Measurements from ENCODE around the gene GRM8.

GRM8 gene

GRCh38 chr7:127119517-127119916, 133.2 kb downstream of the GRM8 start:
- Histone ChIP-seq H3K9me3 (ENCODE audit: control insufficient read depth, insufficient read depth, low read depth, low read length) (no peaks in the 10 kb centered on the region), H3K4me3 (ENCODE audit: low read depth, low read length) (no peak overlapping the region), H3K4me1 (ENCODE audit: control insufficient read depth, insufficient read depth, low read length) (no peaks in the 10 kb centered on the region), H3K36me3 (ENCODE audit: control insufficient read depth in 2 of 2, insufficient read depth in 1 of 2, low read length in 2 of 2) (no peaks in the 10 kb centered on the region), H3K27ac (ENCODE audit: extremely low read depth, low read depth, low read length) (no peak overlapping the region)
- no peak for TF ChIP-seq ZNF48 (tag by site-specific recombination; IDR thresholded peaks at IDR 0.05)
- no peak for TF ChIP-seq ZBTB17 (tag by site-specific recombination; IDR thresholded peaks at IDR 0.05)
- no peak for TF ChIP-seq ZNF416 (tag by site-specific recombination; IDR thresholded peaks at IDR 0.05)
- TF ChIP-seq HOXC10 (CRISPR knock-in tag; IDR thresholded peaks at IDR 0.05), result no peak
- ChIA-PET CTCF (no interaction called here), POLR2A (no interaction called here)

- no peak overlapping the region for H3K4me3 ChIP-seq (ENCODE audit: low read depth, low read length)
- no peaks in the 10 kb centered on the region for H3K9me3 ChIP-seq (ENCODE audit: control insufficient read depth, insufficient read depth, low read depth, low read length)
- no peaks in the 10 kb centered on the region for H3K36me3 ChIP-seq (ENCODE audit: control insufficient read depth in 2 of 2, insufficient read depth in 1 of 2, low read length in 2 of 2)
- TF ChIP-seq ZNF660 (tag by site-specific recombination; IDR thresholded peaks at IDR 0.05), result 0 out of 2 replicates have a peak, but pooled peaks have one; percentile 21
- no peak for TF ChIP-seq ZNF404 (tag by site-specific recombination; IDR thresholded peaks at IDR 0.05)
- no peak overlapping the region for H3K27ac ChIP-seq (ENCODE audit: extremely low read depth, low read depth, low read length)
- POLR2A ChIA-PET, result no interaction called here
- CTCF ChIA-PET, result interaction anchor here (0.6 kb wide), 1 partner anchor 216 kb away, joined by 4 read pairs; no protein-coding TSS in a partner anchor
- no peaks in the 10 kb centered on the region for H3K4me1 ChIP-seq (ENCODE audit: control insufficient read depth, insufficient read depth, low read length)
These were observed 137.9 kb downstream of the GRM8 start for GRCh38 chr7:127114742-127115265.

GRCh38 chr7:127107601-127108007, 145.1 kb downstream of the GRM8 start:
- H3K27ac ChIP-seq (ENCODE audit: extremely low read depth, low read depth, low read length), result no peak overlapping the region
- no peaks in the 10 kb centered on the region for H3K36me3 ChIP-seq (ENCODE audit: control insufficient read depth in 2 of 2, insufficient read depth in 1 of 2, low read length in 2 of 2)
- H3K4me3 ChIP-seq (ENCODE audit: low read depth, low read length), result no peak overlapping the region
- H3K4me1 ChIP-seq (ENCODE audit: control insufficient read depth, insufficient read depth, low read length), result no peaks in the 10 kb centered on the region
- POLR2A ChIA-PET, result no interaction called here
- TF ChIP-seq ZNF202 (tag by site-specific recombination; IDR thresholded peaks at IDR 0.05; ENCODE audit: borderline replicate concordance) (no peak), TRIM28 (IDR thresholded peaks at IDR 0.05; ENCODE audit: borderline replicate concordance, low read length) (no peak), ZBTB17 (tag by site-specific recombination; IDR thresholded peaks at IDR 0.05) (no peak), ZNF654 (tag by site-specific recombination; IDR thresholded peaks at IDR 0.05; ENCODE audit: low read depth) (peak; percentile 32), ZNF664 (tag by site-specific recombination; IDR thresholded peaks at IDR 0.05) (no peak), ZNF501 (tag by site-specific recombination; IDR thresholded peaks at IDR 0.05) (no peak), SCRT2 (tag by site-specific recombination; IDR thresholded peaks at IDR 0.05) (peak; percentile 43; the same call in 1 of the 2 replicates), REST (tag by site-specific recombination; IDR thresholded peaks at IDR 0.05) (peak; percentile 100)
- TF ChIP-seq, protein P1, sequence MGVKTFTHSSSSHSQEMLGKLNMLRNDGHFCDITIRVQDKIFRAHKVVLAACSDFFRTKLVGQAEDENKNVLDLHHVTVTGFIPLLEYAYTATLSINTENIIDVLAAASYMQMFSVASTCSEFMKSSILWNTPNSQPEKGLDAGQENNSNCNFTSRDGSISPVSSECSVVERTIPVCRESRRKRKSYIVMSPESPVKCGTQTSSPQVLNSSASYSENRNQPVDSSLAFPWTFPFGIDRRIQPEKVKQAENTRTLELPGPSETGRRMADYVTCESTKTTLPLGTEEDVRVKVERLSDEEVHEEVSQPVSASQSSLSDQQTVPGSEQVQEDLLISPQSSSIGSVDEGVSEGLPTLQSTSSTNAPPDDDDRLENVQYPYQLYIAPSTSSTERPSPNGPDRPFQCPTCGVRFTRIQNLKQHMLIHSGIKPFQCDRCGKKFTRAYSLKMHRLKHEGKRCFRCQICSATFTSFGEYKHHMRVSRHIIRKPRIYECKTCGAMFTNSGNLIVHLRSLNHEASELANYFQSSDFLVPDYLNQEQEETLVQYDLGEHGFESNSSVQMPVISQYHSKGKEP (tag by site-specific recombination; IDR thresholded peaks at IDR 0.05), result no peak
- TF ChIP-seq, protein P2, sequence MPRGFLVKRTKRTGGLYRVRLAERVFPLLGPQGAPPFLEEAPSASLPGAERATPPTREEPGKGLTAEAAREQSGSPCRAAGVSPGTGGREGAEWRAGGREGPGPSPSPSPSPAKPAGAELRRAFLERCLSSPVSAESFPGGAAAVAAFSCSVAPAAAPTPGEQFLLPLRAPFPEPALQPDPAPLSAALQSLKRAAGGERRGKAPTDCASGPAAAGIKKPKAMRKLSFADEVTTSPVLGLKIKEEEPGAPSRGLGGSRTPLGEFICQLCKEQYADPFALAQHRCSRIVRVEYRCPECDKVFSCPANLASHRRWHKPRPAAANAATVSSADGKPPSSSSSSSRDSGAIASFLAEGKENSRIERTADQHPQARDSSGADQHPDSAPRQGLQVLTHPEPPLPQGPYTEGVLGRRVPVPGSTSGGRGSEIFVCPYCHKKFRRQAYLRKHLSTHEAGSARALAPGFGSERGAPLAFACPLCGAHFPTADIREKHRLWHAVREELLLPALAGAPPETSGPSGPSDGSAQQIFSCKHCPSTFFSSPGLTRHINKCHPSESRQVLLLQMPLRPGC (tag by site-specific recombination; IDR thresholded peaks at IDR 0.05), result 0 out of 2 replicates have a peak, but pooled peaks have one; percentile 36
- no peaks in the 10 kb centered on the region for H3K9me3 ChIP-seq (ENCODE audit: control insufficient read depth, insufficient read depth, low read depth, low read length)
- CTCF ChIA-PET, result interaction anchor here (0.6 to 1.3 kb wide), 19 partner anchors 9 to 489 kb away, joined by 3 to 10 read pairs (median 3); no protein-coding TSS in a partner anchor
